NCI-H524 treated with DMSO at 0.1 percent for 48 hours (cell line): ENCODE results near the gene XPO1.
"Not testable (repeated sequence)": the region's sequence is repeated elsewhere in the genome, so short reads cannot be mapped to it uniquely, and the experiment has no call there.

Source experiments
- DNase-seq: peaks from one replicate; lab custom pipeline; 2025; lab: John Stamatoyannopoulos, UW

The XPO1 gene

GRCh38 chr2:61534926-61535325, 3.2 kb downstream of the XPO1 start:
- DNase-seq, result no peak

GRCh38 chr2:61530749-61531148, 7.4 kb downstream of the XPO1 start:
- no peak for DNase-seq

- no peak for DNase-seq
These were observed 8.0 kb downstream of the XPO1 start for GRCh38 chr2:61529944-61530735.

- DNase-seq, result no peak
These were observed 17.9 kb downstream of the XPO1 start for GRCh38 chr2:61520261-61520660.

- no peak for DNase-seq
These were observed 25.3 kb downstream of the XPO1 start for GRCh38 chr2:61512768-61513398.

- DNase-seq, result no peak
These were observed 27.2 kb downstream of the XPO1 start for GRCh38 chr2:61510674-61511671.

GRCh38 chr2:61504949-61505348, 33.2 kb downstream of the XPO1 start:
- DNase-seq, result no peak

GRCh38 chr2:61499060-61499459, 39.1 kb downstream of the XPO1 start:
- DNase-seq, result no peak

- DNase-seq, result no peak
These were observed 44.6 kb downstream of the XPO1 start for GRCh38 chr2:61493523-61493942.

GRCh38 chr2:61492476-61492875, 45.7 kb downstream of the XPO1 start:
- no peak for DNase-seq

GRCh38 chr2:61485281-61485680, 52.9 kb downstream of the XPO1 start:
- no peak for DNase-seq

GRCh38 chr2:61478086-61478485, 60.1 kb downstream of the XPO1 start:
- DNase-seq, result no peak

- not testable (repeated sequence) for DNase-seq
These were observed 61.1 kb downstream of the XPO1 start for GRCh38 chr2:61476929-61477589.

- DNase-seq, result no peak
These were observed 66.0 kb downstream of the XPO1 start for GRCh38 chr2:61471905-61472805.

- DNase-seq, result peak; percentile 37
These were observed 66.9 kb downstream of the XPO1 start, which contains the start of gene USP34 for GRCh38 chr2:61470965-61471904. Gene USP34, minus strand, starts transcription at chr2:61471087. Its CDS starts 395 bp downstream, at chr2:61470692.

- no peak for DNase-seq
These were observed 67.8 kb downstream of the XPO1 start for GRCh38 chr2:61470122-61470951.

- no peak for DNase-seq
These were observed 68.6 kb downstream of the XPO1 start for GRCh38 chr2:61469424-61470121.

GRCh38 chr2:61468231-61468630, 69.9 kb downstream of the XPO1 start:
- DNase-seq, result not testable (repeated sequence)
